Activated B cell treated with CpG ODN at 0.5 μM for 24 hours (primary cell): ENCODE measurements around the gene MSANTD3. TPM values are rescaled to one million over a fixed set of nuclear protein-coding genes. Genes with fewer than 3 reads are reported as not detected.

Experiments used
- ATAC-seq: fragments of 200-7000 bp; cut with Tn5 transposase; one replicate; pipeline ENCODE4 v1.10.0; 2021; ENCODE audit warnings: low read depth, mild to moderate bottlenecking, moderate library complexity
- CTCF ChIA-PET: fragments of 350-600 bp; sonication (Branson Sonifier 250); formaldehyde crosslinking; loops from one replicate; lab custom pipeline; 2021; ENCODE audit warnings: antibody characterized with exemption; lab: Charles Lee
- POLR2A ChIA-PET: fragments of 350-600 bp; sonication (Branson Sonifier 250); formaldehyde crosslinking; loops from one replicate; lab custom pipeline; 2021; ENCODE audit warnings: antibody characterized with exemption; lab: Charles Lee
- DNase-seq: peaks from one replicate; pipeline ENCODE4 v3.0.0; 2022
- H3K27ac Mint-ChIP-seq: one replicate; pipeline ENCODE4 v1.8.0; 2020; ENCODE audit warnings: mixed read lengths
- H3K27me3 Mint-ChIP-seq: one replicate; pipeline ENCODE4 v1.8.0; 2021; ENCODE audit warnings: mixed read lengths
- H3K36me3 Mint-ChIP-seq: one replicate; pipeline ENCODE4 v1.8.0; 2021; ENCODE audit warnings: low read depth, mixed read lengths
- H3K4me1 Mint-ChIP-seq: one replicate; pipeline ENCODE4 v1.8.0; 2021; ENCODE audit warnings: mixed read lengths
- H3K4me3 Mint-ChIP-seq: one replicate; pipeline ENCODE4 v1.8.0; 2020; ENCODE audit warnings: mild to moderate bottlenecking, mixed read lengths
- H3K9me3 Mint-ChIP-seq: one replicate; pipeline ENCODE4 v1.8.0; 2020; ENCODE audit warnings: mixed read lengths
- intact Hi-C: fragments of 100-400 bp; cut with micrococcal nuclease; formaldehyde crosslinking; loops from one replicate; pipeline ENCODE4 v1.15.1; 2024
- total RNA-seq: library from RNA; stranded (reverse); gene quantifications from 2 replicates; pipeline ENCODE4 v1.2.3, GENCODE V29; 2022
- TF ChIP-seq, protein P1 (sequence below): fragments of 200-600 bp; IDR thresholded peaks from one replicate; pipeline ENCODE4 v1.8.0; 2022; ENCODE audit warnings: antibody characterized with exemption, mild to moderate bottlenecking

The MSANTD3 gene
- total RNA-seq, 1 donor from 2014 or later = 13.0 TPM

DNA sequence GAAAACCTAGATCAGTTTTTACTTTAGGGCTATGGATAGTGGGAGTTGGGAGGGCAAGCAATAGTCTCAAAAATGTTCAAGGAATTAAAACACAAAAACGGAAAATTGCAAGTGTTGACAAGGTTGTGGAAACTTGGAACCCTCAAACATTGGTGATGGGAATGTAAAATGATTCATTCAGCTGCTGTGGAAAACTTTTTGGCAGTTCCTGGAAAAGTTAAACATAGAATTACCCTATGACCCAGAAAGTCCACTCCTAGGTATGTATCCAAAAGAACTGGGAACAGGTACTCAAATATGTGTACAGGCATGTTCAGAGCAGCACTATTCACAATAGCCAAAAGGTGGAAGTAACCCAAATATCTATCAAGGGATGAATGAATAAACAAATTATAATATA, 1.2 kb upstream of the MSANTD3 start:
- peaks cover 4% of the 10 kb centered on the region for H3K27me3 Mint-ChIP-seq
- H3K4me1 Mint-ChIP-seq = peaks cover 17% of the 10 kb centered on the region
- ChIA-PET CTCF (no interaction called here), POLR2A (no interaction called here)
- H3K36me3 Mint-ChIP-seq = peaks cover 4% of the 10 kb centered on the region
- intact Hi-C loops = loop anchor here (1.0 to 10.0 kb wide), 4 partner anchors 14 to 521 kb away; partner anchors contain the start of genes STX17, TEX10 and TMEFF1
- TF ChIP-seq, protein P1, sequence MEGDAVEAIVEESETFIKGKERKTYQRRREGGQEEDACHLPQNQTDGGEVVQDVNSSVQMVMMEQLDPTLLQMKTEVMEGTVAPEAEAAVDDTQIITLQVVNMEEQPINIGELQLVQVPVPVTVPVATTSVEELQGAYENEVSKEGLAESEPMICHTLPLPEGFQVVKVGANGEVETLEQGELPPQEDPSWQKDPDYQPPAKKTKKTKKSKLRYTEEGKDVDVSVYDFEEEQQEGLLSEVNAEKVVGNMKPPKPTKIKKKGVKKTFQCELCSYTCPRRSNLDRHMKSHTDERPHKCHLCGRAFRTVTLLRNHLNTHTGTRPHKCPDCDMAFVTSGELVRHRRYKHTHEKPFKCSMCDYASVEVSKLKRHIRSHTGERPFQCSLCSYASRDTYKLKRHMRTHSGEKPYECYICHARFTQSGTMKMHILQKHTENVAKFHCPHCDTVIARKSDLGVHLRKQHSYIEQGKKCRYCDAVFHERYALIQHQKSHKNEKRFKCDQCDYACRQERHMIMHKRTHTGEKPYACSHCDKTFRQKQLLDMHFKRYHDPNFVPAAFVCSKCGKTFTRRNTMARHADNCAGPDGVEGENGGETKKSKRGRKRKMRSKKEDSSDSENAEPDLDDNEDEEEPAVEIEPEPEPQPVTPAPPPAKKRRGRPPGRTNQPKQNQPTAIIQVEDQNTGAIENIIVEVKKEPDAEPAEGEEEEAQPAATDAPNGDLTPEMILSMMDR = no peak
- peak overlapping the region; percentile 95 for H3K4me3 Mint-ChIP-seq
- H3K27ac Mint-ChIP-seq = peak overlapping the region; percentile 21
- no peak for ATAC-seq
- H3K9me3 Mint-ChIP-seq = no peaks in the 10 kb centered on the region
- DNase-seq = no peak

DNA sequence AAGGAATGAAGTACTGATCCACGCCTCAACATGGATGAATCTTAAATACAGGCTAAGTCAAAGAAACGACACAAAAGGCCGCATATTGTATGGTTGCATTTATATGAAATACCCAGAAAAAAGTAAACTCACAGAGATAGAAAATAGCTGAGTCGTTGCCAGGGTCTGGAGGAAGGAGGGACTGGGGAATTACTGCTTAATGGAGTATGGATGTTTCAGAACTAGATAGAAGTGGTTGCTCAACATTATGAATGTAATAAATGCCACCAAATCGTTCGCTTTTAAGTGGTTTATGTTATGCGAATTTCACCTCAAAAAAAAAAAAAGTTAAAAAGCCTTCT, 784 bp upstream of the MSANTD3 start:
- CTCF ChIA-PET = no interaction called here

DNA sequence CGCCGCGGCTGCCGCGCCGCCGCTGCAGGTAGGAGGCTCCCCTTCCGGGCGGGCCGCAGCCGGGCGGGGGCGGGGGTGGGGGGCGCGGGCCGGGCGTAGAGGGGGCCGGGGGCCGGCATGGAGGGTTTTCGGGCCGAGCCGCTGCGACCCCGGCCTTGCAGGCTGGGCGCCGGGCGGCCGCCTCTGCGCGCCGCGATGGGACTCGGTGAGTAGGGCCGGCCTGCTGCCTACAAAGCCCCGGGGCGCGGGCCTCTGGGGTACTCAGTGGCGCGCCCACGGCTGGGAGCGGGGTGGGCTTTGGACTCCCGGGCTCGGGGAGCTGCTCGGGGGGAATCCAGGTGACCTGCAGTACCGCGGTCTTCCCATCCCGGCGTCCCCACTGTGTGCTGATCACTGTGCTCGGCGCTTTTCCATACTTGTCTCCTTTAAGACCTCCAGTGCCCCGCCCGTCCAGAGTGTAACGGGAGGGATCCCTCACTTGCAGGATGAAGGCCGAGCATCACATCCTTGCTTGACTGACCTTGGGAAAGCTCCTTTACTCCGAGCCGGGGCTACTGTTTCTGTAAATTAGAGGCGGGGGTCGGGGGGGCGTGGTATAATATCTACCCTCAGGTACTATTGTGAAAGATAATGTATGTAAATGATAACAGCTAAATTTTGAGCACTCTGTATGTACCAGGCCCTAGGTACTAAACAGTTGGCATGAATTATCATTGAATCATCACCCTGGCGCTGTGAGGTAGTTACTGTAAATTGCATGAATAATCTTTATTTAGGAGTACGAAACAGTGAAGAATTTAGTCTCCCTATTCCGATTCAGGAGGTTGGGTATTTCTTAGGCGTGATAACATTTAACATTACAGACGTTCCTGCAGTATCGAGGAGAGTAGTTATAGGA, 672 bp downstream of the MSANTD3 start:
- peaks cover 4% of the 10 kb centered on the region for H3K36me3 Mint-ChIP-seq
- peaks cover 17% of the 10 kb centered on the region for H3K4me1 Mint-ChIP-seq
- DNase-seq (no peak), ATAC-seq (peak; percentile 46)
- H3K27me3 Mint-ChIP-seq = peaks cover 4% of the 10 kb centered on the region
- no peaks in the 10 kb centered on the region for H3K9me3 Mint-ChIP-seq
- intact Hi-C loops = loop anchor here (2.0 to 10.0 kb wide), 3 partner anchors 45 to 523 kb away; partner anchors contain the start of genes STX17 and TMEFF1
- TF ChIP-seq, protein P1 = no peak
- ChIA-PET POLR2A (interaction anchor here (1.1 kb wide), 2 partner anchors 16 to 75 kb away, joined by 5 to 7 read pairs; partner anchors contain the start of gene TEX10), CTCF (no interaction called here)
- peak overlapping the region; percentile 81 for H3K4me3 Mint-ChIP-seq
- H3K27ac Mint-ChIP-seq = no peak overlapping the region

More for the DNA sequence above, 784 bp upstream of the MSANTD3 start:
- Mint-ChIP-seq H3K4me1 (peaks cover 17% of the 10 kb centered on the region), H3K36me3 (peaks cover 4% of the 10 kb centered on the region), H3K9me3 (no peaks in the 10 kb centered on the region), H3K27me3 (peaks cover 4% of the 10 kb centered on the region), H3K27ac (peak overlapping the region; percentile 91), H3K4me3 (peak overlapping the region; percentile 95)
- POLR2A ChIA-PET = interaction anchor here (1.1 kb wide), 2 partner anchors 15 to 74 kb away, joined by 5 to 7 read pairs; partner anchors contain the start of gene TEX10
- ATAC-seq = no peak
- intact Hi-C loops = loop anchor here (1.0 to 10.0 kb wide), 4 partner anchors 15 to 521 kb away; partner anchors contain the start of genes STX17, TEX10 and TMEFF1
- no peak for DNase-seq
- TF ChIP-seq, protein P1 = no peak

DNA sequence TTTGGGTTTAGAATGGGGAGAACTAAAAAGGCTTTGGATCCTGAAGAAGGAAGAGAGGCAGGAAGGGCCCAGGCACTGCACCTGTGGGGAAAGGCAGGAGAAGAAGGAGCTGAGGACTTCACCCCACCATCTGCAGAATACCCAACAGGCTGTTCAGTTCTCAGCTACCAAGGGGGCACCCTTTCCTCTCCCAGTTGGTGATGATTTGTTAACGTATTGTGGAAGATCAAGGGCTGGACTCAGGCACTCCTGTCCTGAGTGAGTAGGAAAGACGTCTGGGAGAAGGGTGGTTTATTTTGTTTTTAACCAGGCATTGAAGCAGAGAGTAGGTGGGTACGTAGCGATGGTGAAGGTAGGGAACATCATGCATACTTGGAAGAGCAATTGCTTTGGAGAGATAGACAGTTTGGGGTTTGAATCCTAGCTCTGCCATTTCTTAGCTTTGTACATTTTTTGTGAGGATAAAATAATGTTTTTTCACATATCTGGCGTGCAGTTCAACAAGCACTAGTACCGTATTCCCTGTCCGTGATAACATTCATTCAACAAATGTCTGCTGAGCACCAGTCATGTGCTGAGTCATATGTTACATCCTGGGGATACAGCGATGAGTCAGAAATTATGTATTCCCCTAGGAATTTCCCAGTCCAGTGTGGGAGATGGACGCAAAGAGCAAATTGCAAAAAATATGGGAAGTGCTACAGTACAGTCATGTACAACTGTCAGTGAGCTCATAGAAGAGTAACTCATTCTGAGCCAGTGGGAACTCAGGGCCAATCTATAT, 2.1 kb downstream of the MSANTD3 start:
- H3K27me3 Mint-ChIP-seq = no peaks in the 10 kb centered on the region
- H3K9me3 Mint-ChIP-seq = no peaks in the 10 kb centered on the region
- DNase-seq = no peak
- H3K4me1 Mint-ChIP-seq = peaks cover 17% of the 10 kb centered on the region
- TF ChIP-seq, protein P1 = no peak
- no peak overlapping the region for H3K4me3 Mint-ChIP-seq
- ATAC-seq = no peak
- no peak overlapping the region for H3K27ac Mint-ChIP-seq
- CTCF ChIA-PET = interaction anchor here (0.5 to 0.9 kb wide), 2 partner anchors 9 to 607 kb away, joined by 3 read pairs; partner anchors contain the start of gene NR4A3
- peaks cover 4% of the 10 kb centered on the region for H3K36me3 Mint-ChIP-seq
- intact Hi-C loops = loop anchor here (2.0 to 10.0 kb wide), 2 partner anchors 166 to 524 kb away; partner anchors contain the start of gene STX17
- POLR2A ChIA-PET = no interaction called here
